HEK293 (cell line): ENCODE data around the gene OGFOD1.

Experiments used
- CTCF ChIP-seq: fragments of 450-650 bp; formaldehyde crosslinking; IDR thresholded peaks from 2 replicates; pipeline ENCODE4 v1.5.1; 2016; ENCODE audit warnings: missing biosample characterization, missing genetic modification characterization
- SALL2 ChIP-seq: fragments of 450-650 bp; formaldehyde crosslinking; IDR thresholded peaks from 2 replicates; pipeline ENCODE4 v1.5.0; 2017; ENCODE audit warnings: missing biosample characterization, mild to moderate bottlenecking, missing genetic modification characterization, borderline replicate concordance
- ZEB2 ChIP-seq: fragments of 450-650 bp; formaldehyde crosslinking; IDR thresholded peaks from 2 replicates; pipeline ENCODE4 v1.5.1; 2016; ENCODE audit warnings: missing biosample characterization, missing genetic modification characterization
- ZNF394 ChIP-seq: fragments of 450-650 bp; formaldehyde crosslinking; IDR thresholded peaks from 2 replicates; pipeline ENCODE4 v1.5.1; 2016; ENCODE audit warnings: missing biosample characterization, missing genetic modification characterization, mild to moderate bottlenecking, moderate library complexity, borderline replicate concordance
- ZNF580 ChIP-seq: fragments of 450-650 bp; formaldehyde crosslinking; IDR thresholded peaks from 2 replicates; pipeline ENCODE4 v1.5.1; 2016; ENCODE audit warnings: missing biosample characterization, missing genetic modification characterization

GRCh38 chr16:56520251-56520577, 68.9 kb downstream of the OGFOD1 start:
- TF ChIP-seq CTCF (tag by site-specific recombination) (no peak), ZNF394 (tag by site-specific recombination) (no peak), SALL2 (tag by site-specific recombination) (no peak), ZEB2 (no peak), ZNF580 (tag by site-specific recombination) (no peak)
